GM18951 (cell line): ENCODE data around the gene IGF2.

ENCODE experiments used
- POLR2A ChIP-seq: IDR thresholded peaks from 4 replicates; pipeline ENCODE4 v1.6.1; 2011; ENCODE audit warnings: mild to moderate bottlenecking; ENCODE audit not compliant: insufficient read length, insufficient read depth; ENCODE audit errors: extremely low read depth
- in situ Hi-C: fragments of 300-500 bp; cut with MboI; formaldehyde crosslinking; loops from one replicate; pipeline ENCODE4 v1.12.0; 2022; ENCODE audit warnings: low sequenced_read_pairs, mixed read lengths, inconsistent platforms; ENCODE audit not compliant: unreplicated experiment

IGF2 gene

DNA sequence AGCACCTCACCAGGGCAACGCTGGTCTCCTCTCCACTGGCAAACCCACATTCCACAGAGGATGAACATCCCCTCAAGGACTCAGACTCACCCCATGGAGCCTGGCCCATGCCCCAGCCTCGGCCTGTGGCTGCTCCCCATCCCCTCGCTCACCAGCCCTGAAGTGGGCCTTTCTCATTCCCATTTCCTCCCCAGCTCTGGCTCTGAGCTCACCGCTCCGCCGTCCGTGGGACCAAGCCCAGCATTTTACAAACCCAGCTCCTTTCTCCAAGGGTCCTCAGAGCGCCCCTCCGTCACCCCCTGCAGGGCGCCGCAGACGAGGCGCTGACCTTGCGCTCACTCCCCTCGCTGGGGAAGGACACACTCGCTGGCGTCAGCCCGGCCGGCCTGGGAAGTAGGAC lies 6.9 kb upstream of the IGF2 start:
- in situ Hi-C loops, result no loop called here
- TF ChIP-seq POLR2A, result no peak

DNA sequence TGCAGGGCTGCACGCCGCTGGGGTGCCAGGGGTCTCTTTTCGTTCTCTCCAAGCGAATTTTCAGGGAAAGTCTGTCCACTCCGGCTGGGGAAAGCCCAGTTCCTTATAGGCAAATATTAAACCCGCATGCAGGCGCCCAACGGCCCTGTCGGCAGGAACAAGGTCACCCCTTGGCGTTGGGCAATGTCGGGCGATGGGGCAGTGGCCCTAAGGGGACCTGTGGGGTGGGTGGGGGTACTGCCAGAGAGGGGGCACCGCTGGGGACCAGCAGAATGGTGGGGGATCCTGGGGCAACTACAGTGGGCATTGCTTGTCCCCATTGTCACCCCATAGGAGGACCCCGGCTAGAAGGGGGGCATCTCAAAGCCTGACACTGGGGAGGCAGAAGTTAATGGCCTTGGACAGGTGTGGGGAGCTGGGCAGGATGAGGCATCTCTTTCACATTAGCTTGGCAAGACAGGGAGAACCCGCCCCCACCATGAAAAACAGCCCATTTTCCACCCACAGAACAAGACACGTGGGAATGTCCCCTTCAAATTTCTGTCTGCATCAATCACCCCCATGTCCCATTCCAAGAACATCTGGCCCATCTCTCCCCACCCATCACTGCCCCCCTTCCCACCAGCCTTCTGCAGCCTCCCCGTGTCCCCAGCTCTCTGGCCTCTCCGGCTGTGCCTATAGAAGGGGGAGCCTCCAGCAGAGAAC lies 5.5 kb upstream of the IGF2 start:
- no peak for TF ChIP-seq POLR2A
- in situ Hi-C loops, result no loop called here

DNA sequence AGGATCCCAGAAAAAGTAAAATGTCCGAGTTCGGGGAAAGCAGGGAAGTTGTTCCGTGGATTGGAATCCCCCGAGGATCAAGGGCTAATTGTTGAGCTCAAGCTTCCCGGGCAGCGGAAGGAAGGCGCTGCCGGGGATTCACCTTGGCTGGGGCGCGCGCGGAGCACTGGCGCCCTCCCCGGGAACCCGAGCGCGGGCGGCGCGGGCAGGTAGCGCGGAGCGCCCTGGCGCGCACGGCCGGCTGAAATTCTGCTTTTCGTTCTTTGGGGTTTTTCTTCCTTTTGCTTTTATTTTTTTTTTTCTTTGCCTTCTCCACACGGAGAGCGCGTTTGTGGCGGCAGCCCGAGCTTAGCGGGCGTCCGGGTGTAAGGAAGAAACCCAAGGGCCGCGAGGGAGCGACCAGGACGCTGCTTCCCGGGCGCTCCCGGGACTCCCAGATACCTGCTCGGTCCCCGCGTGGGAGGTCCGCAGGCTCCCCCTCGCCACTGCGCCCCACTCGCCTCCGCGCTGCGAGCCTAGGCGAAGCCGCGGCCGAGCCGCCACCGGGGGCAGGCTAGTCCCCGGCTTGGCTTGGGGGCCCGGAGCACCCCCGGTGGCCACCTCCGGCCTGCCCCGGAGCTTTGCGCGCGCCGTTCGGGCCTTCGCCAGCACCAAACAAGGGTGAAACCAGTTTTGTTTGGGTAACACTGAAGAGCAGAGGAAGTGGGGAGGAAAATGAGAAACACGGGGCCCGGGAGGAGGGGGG lies 4.8 kb upstream of the IGF2 start:
- no peak for TF ChIP-seq POLR2A
- in situ Hi-C loops, result no loop called here

DNA sequence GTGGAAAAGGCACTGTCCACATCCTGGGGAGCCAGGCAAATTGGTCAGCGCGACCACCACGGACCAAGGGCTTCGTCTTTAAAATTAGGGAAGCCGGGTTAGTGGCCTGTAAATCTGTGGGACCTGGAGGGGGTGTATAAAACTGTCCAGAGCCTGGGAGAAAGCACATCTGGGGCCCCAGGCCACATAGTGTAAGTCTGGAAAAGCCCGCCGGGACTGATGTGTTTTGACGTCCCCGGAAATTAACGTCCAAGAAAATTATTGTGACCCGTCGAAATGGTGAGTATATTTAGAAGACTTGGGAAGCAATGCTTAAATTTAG lies 4.2 kb upstream of the IGF2 start:
- in situ Hi-C loops, result no loop called here
- TF ChIP-seq POLR2A, result no peak

DNA sequence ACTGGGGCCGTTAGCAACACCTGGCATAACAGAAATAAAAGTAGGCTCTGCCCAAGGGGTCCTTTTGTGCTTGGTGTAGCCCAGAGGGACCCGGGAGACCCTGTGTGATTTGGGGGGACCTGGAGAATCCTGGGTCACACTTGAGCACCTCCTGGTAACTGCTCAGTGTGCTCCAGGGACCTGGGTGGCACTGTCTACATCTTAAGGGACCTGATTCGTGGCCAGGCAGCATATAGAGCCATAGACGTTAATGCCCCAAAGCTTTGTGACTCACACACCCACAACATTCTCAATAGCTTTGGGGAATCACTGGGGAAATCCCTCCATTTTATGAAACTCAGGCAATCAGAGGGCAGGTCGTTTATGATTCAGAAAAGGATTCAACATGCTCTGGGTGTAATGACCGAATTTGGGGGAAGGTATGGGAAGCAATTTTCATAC lies 3.6 kb upstream of the IGF2 start:
- in situ Hi-C loops, result no loop called here
- no peak for TF ChIP-seq POLR2A

DNA sequence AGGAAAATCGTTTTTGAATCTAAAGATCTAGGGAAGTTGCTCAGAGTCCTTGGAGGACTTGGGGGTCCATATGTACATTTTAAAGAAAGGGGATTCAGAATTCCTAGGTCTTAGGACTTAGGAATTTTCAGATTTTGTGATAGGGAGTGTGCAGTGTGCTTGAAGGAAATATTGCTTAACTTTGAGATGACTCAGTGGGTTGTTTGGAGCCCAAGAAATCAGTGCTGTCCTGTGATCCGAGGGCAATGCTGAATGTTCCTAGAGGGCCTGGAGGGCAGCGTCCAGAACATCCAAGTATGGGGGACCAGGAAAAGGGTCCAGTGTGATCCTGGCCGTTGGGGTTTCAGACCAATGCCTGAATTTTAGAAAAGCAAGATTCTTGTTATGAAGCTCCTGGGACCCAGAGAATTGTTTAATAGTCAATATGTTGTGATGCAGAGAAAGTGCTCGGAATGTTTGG lies 3.1 kb upstream of the IGF2 start:
- TF ChIP-seq POLR2A, result no peak

DNA sequence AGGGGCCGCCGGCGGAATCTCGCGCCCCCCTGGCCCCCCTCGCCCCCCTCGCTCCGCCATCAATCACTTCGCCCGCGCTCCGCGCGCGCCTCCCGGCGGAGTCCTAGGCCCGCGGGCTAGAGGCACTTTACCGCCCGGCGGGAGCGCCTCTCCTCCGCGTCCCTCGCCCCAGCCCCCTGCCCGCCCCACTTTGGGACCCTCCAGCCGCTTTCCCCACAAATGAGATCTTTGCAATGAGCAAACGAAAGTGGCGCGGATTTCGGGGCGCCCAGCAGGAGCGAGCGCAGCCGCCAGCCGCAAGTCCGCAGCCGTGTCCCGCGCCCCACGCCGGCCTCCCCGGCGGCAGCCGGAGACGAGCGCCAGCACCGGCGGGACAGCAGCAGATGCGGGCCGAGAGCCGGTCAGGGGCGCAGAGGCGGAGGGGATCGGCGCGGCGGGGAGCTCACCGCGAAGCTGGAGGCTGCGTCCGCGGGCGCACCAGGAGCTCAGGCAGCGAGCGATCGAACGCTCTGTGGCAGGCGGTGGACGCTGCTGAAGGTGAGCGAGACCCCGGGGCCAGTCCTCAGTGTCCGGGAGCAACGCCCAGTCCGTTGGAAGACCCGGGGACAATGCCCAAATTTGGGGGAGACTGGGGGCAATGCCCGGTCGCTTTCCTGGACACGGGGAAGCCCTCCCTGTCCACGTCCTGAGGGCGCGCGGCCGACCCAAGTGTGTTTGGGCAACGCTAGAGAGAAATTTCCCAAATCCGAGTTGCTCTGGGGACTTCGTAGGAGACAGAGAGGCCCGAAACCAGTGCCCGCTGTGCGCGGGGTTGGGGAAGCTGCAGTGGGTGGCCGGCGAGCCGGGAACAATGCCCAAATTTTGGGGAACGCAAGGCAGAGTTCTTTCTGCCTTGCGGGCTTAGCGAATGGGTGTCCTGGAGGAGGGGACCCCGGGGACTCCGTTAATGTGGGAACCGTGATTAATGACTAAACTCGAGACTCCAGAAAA lies 1.5 kb upstream of the IGF2 start:
- in situ Hi-C loops, result no loop called here
- TF ChIP-seq POLR2A, result no peak

More for the DNA sequence above, 3.1 kb upstream of the IGF2 start:
- in situ Hi-C loops, result no loop called here

DNA sequence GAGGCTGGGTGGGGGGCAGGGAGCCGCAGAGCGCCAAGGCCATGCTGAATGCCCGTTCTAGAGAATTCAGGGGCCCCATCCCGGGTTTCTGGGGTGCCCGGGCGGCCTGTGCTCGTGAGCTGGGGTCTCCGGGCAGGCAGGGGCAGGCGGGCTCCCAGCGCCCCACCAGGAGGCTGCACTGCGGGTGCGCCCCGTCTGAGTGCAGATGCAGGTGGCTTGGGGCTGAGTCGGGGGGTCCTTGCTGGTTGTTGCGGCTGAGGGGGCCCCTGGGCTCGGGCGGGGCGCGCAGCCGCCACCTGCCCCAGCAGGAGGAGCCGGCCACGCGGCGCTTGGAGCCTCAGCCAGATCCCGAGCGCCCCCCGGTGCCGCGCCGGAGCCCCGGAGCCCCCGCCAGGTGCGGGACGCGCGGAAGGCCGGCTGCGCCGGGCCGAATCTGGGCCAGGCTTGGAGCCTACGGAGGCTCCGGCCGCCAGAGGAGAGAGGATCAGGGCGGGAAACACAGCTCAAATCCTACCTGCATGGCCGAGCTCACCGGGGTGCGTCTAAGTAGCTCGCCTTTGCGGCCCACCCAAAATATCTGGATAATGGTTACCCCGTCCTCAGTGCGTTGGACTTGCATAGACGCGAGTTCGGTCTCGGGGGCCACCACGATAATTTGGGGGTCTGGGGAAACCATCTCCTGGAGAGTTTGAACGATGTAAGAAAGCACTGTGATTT lies 590 bp upstream of the IGF2 start:
- in situ Hi-C loops, result no loop called here

DNA sequence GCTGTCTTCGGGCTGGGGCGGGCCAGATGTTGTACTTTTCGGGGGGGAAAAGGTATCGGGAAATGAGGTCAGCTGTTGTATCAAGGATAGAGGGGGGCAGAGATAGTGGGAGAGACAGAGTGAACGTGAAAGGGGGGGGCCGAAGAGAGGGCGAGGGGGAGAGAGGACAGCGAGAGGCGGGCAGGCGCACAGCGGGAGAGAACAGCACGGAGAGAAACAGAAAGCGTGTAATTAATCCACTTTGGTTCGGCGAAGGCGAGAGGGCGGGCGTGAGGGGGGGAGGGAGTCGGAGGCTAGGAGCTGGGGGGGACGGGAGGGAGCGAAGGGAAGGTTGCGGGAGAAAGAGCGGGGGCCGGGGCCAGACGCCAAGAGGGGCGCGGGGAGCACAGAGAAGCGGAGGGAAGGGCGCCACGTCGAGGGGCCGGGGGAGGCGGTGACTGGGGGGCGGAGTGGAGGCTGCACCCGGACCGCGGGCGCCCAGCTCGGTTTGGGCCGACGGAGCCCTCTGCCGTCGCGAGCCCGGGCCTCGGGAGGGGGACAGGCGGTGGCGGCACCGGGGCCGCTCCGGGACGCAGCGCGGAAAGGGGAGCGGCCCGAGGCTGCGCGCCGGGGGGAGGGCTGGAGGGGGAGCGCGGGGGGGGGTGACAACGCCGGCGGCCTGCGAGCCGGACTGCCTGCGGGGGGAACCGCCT lies 612 bp downstream of the IGF2 start:
- TF ChIP-seq POLR2A, result no peak
- in situ Hi-C loops, result no loop called here

More for the DNA sequence above, 590 bp upstream of the IGF2 start:
- no peak for TF ChIP-seq POLR2A

DNA sequence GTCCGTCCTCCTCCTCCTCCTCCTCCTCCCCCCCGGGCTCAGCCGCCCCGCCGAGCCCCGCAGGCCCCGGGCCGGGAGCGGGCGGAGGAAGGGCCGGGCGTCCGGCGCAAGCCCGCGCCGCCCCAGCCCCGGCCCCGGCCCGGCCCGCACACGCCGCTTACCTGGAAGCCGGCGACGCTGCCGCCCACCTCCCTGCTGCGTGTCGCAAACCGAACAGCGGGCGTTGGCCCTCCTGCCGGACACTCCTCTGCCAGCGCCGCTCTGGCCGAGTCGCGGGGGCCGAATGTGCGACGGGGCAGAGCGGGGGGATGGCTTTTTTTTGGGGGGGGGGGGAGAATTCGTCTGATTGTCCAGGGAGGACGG lies 1.1 kb downstream of the IGF2 start:
- in situ Hi-C loops, result no loop called here
- TF ChIP-seq POLR2A, result no peak

DNA sequence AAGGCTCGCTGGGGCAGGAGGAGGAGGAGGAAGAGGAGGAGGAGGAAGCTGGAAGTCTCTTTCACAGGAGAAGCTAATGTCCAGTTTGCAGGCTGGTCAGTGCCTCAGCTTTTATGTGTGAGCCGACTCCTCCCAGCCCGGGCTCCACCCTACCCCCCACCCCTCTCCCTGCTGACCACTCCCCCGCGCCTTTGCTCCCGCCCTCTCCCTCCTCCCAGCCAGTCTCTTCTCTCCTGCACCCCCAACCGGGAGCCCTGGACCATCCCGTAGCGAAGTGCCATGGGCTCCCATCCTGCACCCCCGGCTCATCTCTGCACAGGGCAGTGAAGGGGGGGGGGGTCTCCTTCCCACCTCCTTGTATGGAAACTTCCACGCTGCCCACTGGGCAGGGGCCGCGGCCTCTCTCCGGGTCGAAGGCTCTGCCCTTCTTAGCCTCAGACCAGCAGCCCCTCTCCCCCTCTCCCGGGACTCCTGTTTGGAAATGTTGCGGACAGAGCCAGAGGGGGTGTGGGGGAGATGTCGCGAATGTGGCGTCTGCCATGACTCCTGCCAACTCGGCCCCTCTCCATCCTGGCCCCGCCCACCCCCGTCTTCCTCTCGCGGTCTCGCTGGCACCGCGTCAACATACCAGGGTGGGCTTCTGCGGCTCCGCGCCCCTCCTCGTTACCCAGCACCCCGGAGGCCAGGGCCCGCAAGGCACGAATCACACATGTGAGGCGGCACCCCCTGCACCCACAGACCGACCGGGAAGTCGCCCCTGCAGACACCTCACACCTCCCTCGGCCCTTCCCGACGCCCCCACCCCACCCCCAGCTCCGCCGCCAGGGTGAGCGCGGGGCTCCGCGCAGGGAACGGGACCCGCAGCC lies 1.8 kb downstream of the IGF2 start:
- in situ Hi-C loops, result no loop called here
- TF ChIP-seq POLR2A, result no peak

DNA sequence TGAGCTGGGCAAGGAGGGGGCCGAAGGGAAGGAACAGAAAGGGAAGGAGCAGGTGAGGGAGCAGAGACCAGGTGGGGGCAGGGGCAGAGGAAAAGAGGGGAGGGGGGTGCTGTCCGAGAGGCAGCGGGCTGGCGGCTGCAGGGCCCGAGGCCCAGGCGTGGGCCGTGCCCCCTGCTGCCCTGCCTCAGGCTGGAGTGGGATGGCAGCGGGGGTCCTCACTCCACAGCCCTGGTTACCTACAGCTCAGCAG lies 2.3 kb downstream of the IGF2 start:
- in situ Hi-C loops, result no loop called here
- no peak for TF ChIP-seq POLR2A
